ENCODE results near the gene DGKB. TPM values are rescaled to one million over a fixed set of nuclear protein-coding genes. Genes with fewer than 3 reads are reported as not detected.
"Not testable (repeated sequence)": the region's sequence is repeated elsewhere in the genome, so short reads cannot be mapped to it uniquely, and the experiment has no call there.

The DGKB gene
- total and polyA plus RNA-seq, 8 donors: 0.16 to 1.3 (median 0.40) TPM

GRCh38 chr7:14286036-14286435 is 616.5 kb downstream of the DGKB start:
- WGBS, 2 donors: 61 to 62% methylated on average over 4 of the region's 4 CpGs
- no peaks in the 10 kb centered on the region for H3K27me3 ChIP-seq
- no peak for DNase-seq
- FAIRE-seq: no peak
- no peak overlapping the region for H3K27ac ChIP-seq
- H3K36me3 ChIP-seq: no peaks in the 10 kb centered on the region
- no peak for TF ChIP-seq CTCF (IDR thresholded peaks at IDR 0.05)
- no peak for ATAC-seq
- no peak overlapping the region for H3K4me3 ChIP-seq
- H3K4me1 ChIP-seq: no peaks in the 10 kb centered on the region
- intact Hi-C loops (cut with DNase I): no loop called here
- H3K9me3 ChIP-seq: no peaks in the 10 kb centered on the region

GRCh38 chr7:14279065-14279871 is 623.3 kb downstream of the DGKB start:
- ATAC-seq; H3K4me3 ChIP-seq; FAIRE-seq; intact Hi-C loops (cut with DNase I); H3K4me1 ChIP-seq; H3K9me3 ChIP-seq; H3K36me3 ChIP-seq; H3K27me3 ChIP-seq; H3K27ac ChIP-seq: not testable (repeated sequence)
- 28 to 29% methylated on average over 18 to 21 of the region's 21 CpGs for WGBS, 2 donors
- peak in 1 of 6 donors; percentile 30 for DNase-seq

- intact Hi-C loops (cut with DNase I): no loop called here
- Histone ChIP-seq H3K4me1 (no peaks in the 10 kb centered on the region), H3K36me3 (no peaks in the 10 kb centered on the region), H3K4me3 (no peak overlapping the region), H3K27me3 (no peaks in the 10 kb centered on the region), H3K27ac (no peak overlapping the region), H3K9me3 (no peaks in the 10 kb centered on the region)
- TF ChIP-seq CTCF (IDR thresholded peaks at IDR 0.05): no peak
- DNase-seq (no peak), ATAC-seq (no peak), FAIRE-seq (no peak)
- WGBS, 2 donors: 90% methylated on average over 2 of the region's 2 CpGs
Measured at GRCh38 chr7:14275356-14275755, 627.2 kb downstream of the DGKB start.

GRCh38 chr7:14271441-14271840 is 631.1 kb downstream of the DGKB start:
- H3K4me3 ChIP-seq: no peak overlapping the region
- FAIRE-seq: no peak
- no peak overlapping the region for H3K27ac ChIP-seq
- H3K4me1 ChIP-seq: no peaks in the 10 kb centered on the region
- WGBS, 2 donors: 79 to 87% methylated on average over 3 of the region's 3 CpGs
- no peaks in the 10 kb centered on the region for H3K9me3 ChIP-seq
- TF ChIP-seq CTCF (IDR thresholded peaks at IDR 0.05): no peak
- intact Hi-C loops (cut with DNase I): no loop called here
- ATAC-seq: no peak
- DNase-seq: no peak
- H3K36me3 ChIP-seq: no peaks in the 10 kb centered on the region
- no peaks in the 10 kb centered on the region for H3K27me3 ChIP-seq

GRCh38 chr7:14270099-14270498 is 632.5 kb downstream of the DGKB start:
- WGBS, 2 donors: 74 to 78% methylated on average over 5 of the region's 5 CpGs
- Histone ChIP-seq H3K4me1 (no peaks in the 10 kb centered on the region), H3K27me3 (no peaks in the 10 kb centered on the region), H3K27ac (no peak overlapping the region), H3K4me3 (no peak overlapping the region), H3K36me3 (no peaks in the 10 kb centered on the region), H3K9me3 (no peaks in the 10 kb centered on the region)
- intact Hi-C loops (cut with DNase I): no loop called here
- ATAC-seq (no peak), FAIRE-seq (no peak), DNase-seq (no peak)
- TF ChIP-seq CTCF (IDR thresholded peaks at IDR 0.05): no peak
